ENCODE measurements around the gene GRK1.

DNA sequence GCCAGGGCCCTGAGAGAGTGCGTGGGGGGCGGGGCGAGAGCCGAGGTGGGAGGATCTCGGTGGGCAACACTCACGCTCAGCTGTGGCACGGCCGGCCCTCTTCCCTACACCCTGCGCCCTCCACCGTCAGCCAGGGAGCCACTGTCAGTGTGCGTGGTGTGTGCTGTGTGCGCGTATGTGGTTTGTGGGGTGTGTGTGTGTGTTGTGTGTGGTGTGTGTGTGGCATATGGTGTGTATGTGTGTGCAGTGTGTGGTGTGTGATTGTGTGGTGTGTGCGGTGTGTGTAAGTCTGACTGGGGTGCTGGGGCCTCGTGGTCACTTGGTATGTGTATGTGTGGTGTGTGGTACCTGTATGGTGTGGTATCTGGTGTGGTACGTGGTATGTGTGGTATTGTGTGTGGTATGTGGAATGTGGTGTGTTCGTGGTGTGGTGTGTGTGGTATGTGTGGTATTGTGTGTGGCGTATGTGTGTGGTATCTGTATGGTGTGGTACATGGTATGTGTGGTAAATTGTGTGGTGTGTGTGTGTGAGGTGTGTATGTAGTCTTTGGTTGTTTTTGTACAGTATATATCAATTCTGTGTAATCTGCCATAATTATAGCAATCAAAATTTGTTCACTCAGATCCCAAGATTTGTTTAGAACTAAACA is 5.1 kb downstream of the GRK1 start:
- TF ChIP-seq, protein P1, sequence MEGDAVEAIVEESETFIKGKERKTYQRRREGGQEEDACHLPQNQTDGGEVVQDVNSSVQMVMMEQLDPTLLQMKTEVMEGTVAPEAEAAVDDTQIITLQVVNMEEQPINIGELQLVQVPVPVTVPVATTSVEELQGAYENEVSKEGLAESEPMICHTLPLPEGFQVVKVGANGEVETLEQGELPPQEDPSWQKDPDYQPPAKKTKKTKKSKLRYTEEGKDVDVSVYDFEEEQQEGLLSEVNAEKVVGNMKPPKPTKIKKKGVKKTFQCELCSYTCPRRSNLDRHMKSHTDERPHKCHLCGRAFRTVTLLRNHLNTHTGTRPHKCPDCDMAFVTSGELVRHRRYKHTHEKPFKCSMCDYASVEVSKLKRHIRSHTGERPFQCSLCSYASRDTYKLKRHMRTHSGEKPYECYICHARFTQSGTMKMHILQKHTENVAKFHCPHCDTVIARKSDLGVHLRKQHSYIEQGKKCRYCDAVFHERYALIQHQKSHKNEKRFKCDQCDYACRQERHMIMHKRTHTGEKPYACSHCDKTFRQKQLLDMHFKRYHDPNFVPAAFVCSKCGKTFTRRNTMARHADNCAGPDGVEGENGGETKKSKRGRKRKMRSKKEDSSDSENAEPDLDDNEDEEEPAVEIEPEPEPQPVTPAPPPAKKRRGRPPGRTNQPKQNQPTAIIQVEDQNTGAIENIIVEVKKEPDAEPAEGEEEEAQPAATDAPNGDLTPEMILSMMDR (IDR thresholded peaks at IDR 0.05): no peak
- no peak for TF ChIP-seq POLR2A (IDR thresholded peaks at IDR 0.05)

Data from heart left ventricle (tissue), 13 donors.